Activated CD4-positive, alpha-beta memory T cell treated with anti-CD3 and anti-CD28 coated beads, Interleukin-2, amount 10 ng/mL, durations not matched to agents 7 days and 5 days (primary cell): ENCODE measurements around the gene TAF6. TPM values are rescaled to one million over a fixed set of nuclear protein-coding genes. Genes with fewer than 3 reads are reported as not detected.
"Not testable (repeated sequence)": the region's sequence is repeated elsewhere in the genome, so short reads cannot be mapped to it uniquely, and the experiment has no call there.

Experiments used
- CTCF ChIA-PET: fragments of 350-600 bp; sonication (Branson Sonifier 250); formaldehyde crosslinking; loops from one replicate; lab custom pipeline; 2021; ENCODE audit warnings: antibody characterized with exemption, inconsistent platforms; lab: Charles Lee
- POLR2A ChIA-PET: fragments of 350-600 bp; sonication (Branson Sonifier 250); formaldehyde crosslinking; loops from one replicate; lab custom pipeline; 2021; ENCODE audit warnings: antibody characterized with exemption; lab: Charles Lee
- DNase-seq: peaks from one replicate; pipeline ENCODE4 v3.0.0-alpha.2; 2020
- H3K27ac Mint-ChIP-seq: one replicate; pipeline ENCODE4 v1.8.0; 2021; ENCODE audit warnings: mild to moderate bottlenecking, mixed read lengths
- H3K27me3 Mint-ChIP-seq: one replicate; pipeline ENCODE4 v1.8.0; 2021; ENCODE audit warnings: mixed read lengths
- H3K36me3 Mint-ChIP-seq: one replicate; pipeline ENCODE4 v1.8.0; 2021; ENCODE audit warnings: low read depth, mixed read lengths
- H3K4me1 Mint-ChIP-seq: one replicate; pipeline ENCODE4 v1.8.0; 2021; ENCODE audit warnings: mixed read lengths
- H3K4me3 Mint-ChIP-seq: one replicate; pipeline ENCODE4 v1.8.0; 2021; ENCODE audit warnings: mild to moderate bottlenecking, mixed read lengths
- H3K9me3 Mint-ChIP-seq: one replicate; pipeline ENCODE4 v1.8.0; 2021; ENCODE audit warnings: mixed read lengths
- total RNA-seq, 2 experiments: library from RNA; stranded (reverse); gene quantifications; one replicate each; pipeline ENCODE4 v1.2.3, GENCODE V29; 2021

Gene TAF6
- total RNA-seq, 2 experiments from 2014 or later, result 54.6 to 56.5 TPM

- H3K27me3 Mint-ChIP-seq, result no peaks in the 10 kb centered on the region
- H3K27ac Mint-ChIP-seq, result peak overlapping the region; percentile 92
- ChIA-PET CTCF (interaction anchor here (0.6 to 1.8 kb wide), 14 partner anchors 8 to 72 kb away, joined by 3 to 11 read pairs (median 4); partner anchors contain the start of genes AP4M1, GPC2, MBLAC1 and STAG3), POLR2A (interaction anchor here (0.6 to 2.9 kb wide), 16 partner anchors 9 to 197 kb away, joined by 3 to 21 read pairs (median 5); partner anchors contain the start of genes AP4M1, GPC2, MBLAC1 and MCM7)
- H3K4me3 Mint-ChIP-seq, result peak overlapping the region; percentile 96
- peaks cover 25% of the 10 kb centered on the region for H3K36me3 Mint-ChIP-seq
- peaks cover 34% of the 10 kb centered on the region for H3K4me1 Mint-ChIP-seq
- no peaks in the 10 kb centered on the region for H3K9me3 Mint-ChIP-seq
- no peak for DNase-seq
Observed at GRCh38 chr7:100148225-100148558, 29.0 kb upstream of the TAF6 start.

- Mint-ChIP-seq H3K27ac (no peak overlapping the region), H3K4me3 (no peak overlapping the region), H3K36me3 (peaks cover 17% of the 10 kb centered on the region), H3K9me3 (no peaks in the 10 kb centered on the region), H3K4me1 (peaks cover 29% of the 10 kb centered on the region), H3K27me3 (no peaks in the 10 kb centered on the region)
- POLR2A ChIA-PET, result interaction anchor here (0.9 to 2.5 kb wide), 3 partner anchors 10 to 21 kb away, joined by 4 to 13 read pairs (median 4); partner anchors contain the start of gene MBLAC1
- no peak for DNase-seq
- CTCF ChIA-PET, result interaction anchor here (1.0 to 1.8 kb wide), 4 partner anchors 15 to 71 kb away, joined by 3 to 11 read pairs (median 4); no protein-coding TSS in a partner anchor
Observed at GRCh38 chr7:100147278-100147677, 28.1 kb upstream of the TAF6 start.

GRCh38 chr7:100146350-100146749 is 27.2 kb upstream of the TAF6 start:
- H3K27me3 Mint-ChIP-seq, H3K4me3 Mint-ChIP-seq, H3K27ac Mint-ChIP-seq, POLR2A ChIA-PET, H3K36me3 Mint-ChIP-seq, DNase-seq, H3K9me3 Mint-ChIP-seq: not testable (repeated sequence)
- CTCF ChIA-PET, result interaction anchor here (0.7 to 1.2 kb wide), 4 partner anchors 14 to 72 kb away, joined by 3 to 5 read pairs (median 4); no protein-coding TSS in a partner anchor
- H3K4me1 Mint-ChIP-seq, result peaks cover 25% of the 10 kb centered on the region

GRCh38 chr7:100142461-100142860 is 23.3 kb upstream of the TAF6 start:
- Mint-ChIP-seq H3K4me3 (no peak overlapping the region), H3K9me3 (no peaks in the 10 kb centered on the region), H3K27me3 (peaks cover 6% of the 10 kb centered on the region), H3K4me1 (peaks cover 22% of the 10 kb centered on the region), H3K36me3 (no peaks in the 10 kb centered on the region), H3K27ac (no peak overlapping the region)
- no peak for DNase-seq
- ChIA-PET POLR2A (interaction anchor here (1.0 to 1.3 kb wide), 2 partner anchors 10 to 15 kb away, joined by 3 to 4 read pairs; no protein-coding TSS in a partner anchor), CTCF (interaction anchor here (2.7 to 4.6 kb wide), 2 partner anchors 9 to 13 kb away, joined by 16 to 18 read pairs; no protein-coding TSS in a partner anchor)

GRCh38 chr7:100141555-100141949 is 22.4 kb upstream of the TAF6 start:
- POLR2A ChIA-PET, result interaction anchor here (1.1 to 1.4 kb wide), 3 partner anchors 9 to 16 kb away, joined by 3 read pairs; partner anchors contain the start of gene MBLAC1

GRCh38 chr7:100137851-100138760 is 18.9 kb upstream of the TAF6 start:
- ChIA-PET CTCF (interaction anchor here (1.0 to 1.2 kb wide), 2 partner anchors 80 to 207 kb away, joined by 3 to 4 read pairs; no protein-coding TSS in a partner anchor), POLR2A (interaction anchor here (0.7 to 1.7 kb wide), 4 partner anchors 12 to 83 kb away, joined by 3 to 5 read pairs (median 4); partner anchors contain the start of genes AP4M1, MBLAC1 and MCM7)
- Mint-ChIP-seq H3K4me3 (no peak overlapping the region), H3K27me3 (peaks cover 9% of the 10 kb centered on the region), H3K36me3 (no peaks in the 10 kb centered on the region), H3K27ac (no peak overlapping the region), H3K4me1 (peaks cover 22% of the 10 kb centered on the region), H3K9me3 (no peaks in the 10 kb centered on the region)
- no peak for DNase-seq

More at GRCh38 chr7:100141555-100141949, 22.4 kb upstream of the TAF6 start:
- no peaks in the 10 kb centered on the region for H3K36me3 Mint-ChIP-seq
- H3K9me3 Mint-ChIP-seq, result no peaks in the 10 kb centered on the region
- H3K27me3 Mint-ChIP-seq, result peaks cover 6% of the 10 kb centered on the region
- H3K4me3 Mint-ChIP-seq, result no peak overlapping the region
- H3K27ac Mint-ChIP-seq, result no peak overlapping the region
- peaks cover 22% of the 10 kb centered on the region for H3K4me1 Mint-ChIP-seq
- DNase-seq, result no peak
- CTCF ChIA-PET, result interaction anchor here (2.7 to 4.6 kb wide), 2 partner anchors 8 to 12 kb away, joined by 16 to 18 read pairs; no protein-coding TSS in a partner anchor

GRCh38 chr7:100132697-100133151 is 13.6 kb upstream of the TAF6 start:
- no peaks in the 10 kb centered on the region for H3K9me3 Mint-ChIP-seq
- DNase-seq, result peak; percentile 75
- ChIA-PET CTCF (interaction anchor here (0.7 to 5.2 kb wide), 38 partner anchors 9 to 290 kb away, joined by 3 to 64 read pairs (median 5); partner anchors contain the start of genes AP4M1, COPS6, GAL3ST4 and GPC2), POLR2A (interaction anchor here (0.7 to 2.7 kb wide), 10 partner anchors 8 to 296 kb away, joined by 3 to 13 read pairs (median 6); partner anchors contain the start of genes AP4M1, LAMTOR4, MCM7 and ZCWPW1)
- H3K4me1 Mint-ChIP-seq, result peaks cover 22% of the 10 kb centered on the region
- H3K4me3 Mint-ChIP-seq, result no peak overlapping the region
- H3K27ac Mint-ChIP-seq, result no peak overlapping the region
- H3K36me3 Mint-ChIP-seq, result no peaks in the 10 kb centered on the region
- H3K27me3 Mint-ChIP-seq, result peaks cover 3% of the 10 kb centered on the region

GRCh38 chr7:100132126-100132525 is 13.0 kb upstream of the TAF6 start:
- no peaks in the 10 kb centered on the region for H3K9me3 Mint-ChIP-seq
- peaks cover 20% of the 10 kb centered on the region for H3K4me1 Mint-ChIP-seq
- POLR2A ChIA-PET, result interaction anchor here (0.7 to 2.7 kb wide), 10 partner anchors 9 to 297 kb away, joined by 3 to 13 read pairs (median 6); partner anchors contain the start of genes AP4M1, LAMTOR4, MCM7 and ZCWPW1
- H3K27me3 Mint-ChIP-seq, result peaks cover 3% of the 10 kb centered on the region
- CTCF ChIA-PET, result interaction anchor here (0.6 to 5.2 kb wide), 30 partner anchors 10 to 644 kb away, joined by 3 to 64 read pairs (median 6); partner anchors contain the start of genes AP4M1, COPS6, GAL3ST4 and LAMTOR4
- DNase-seq, result no peak
- no peaks in the 10 kb centered on the region for H3K36me3 Mint-ChIP-seq
- H3K4me3 Mint-ChIP-seq, result no peak overlapping the region
- no peak overlapping the region for H3K27ac Mint-ChIP-seq

- peak; percentile 86 for DNase-seq
- CTCF ChIA-PET, result interaction anchor here (0.6 to 5.2 kb wide), 24 partner anchors 10 to 1087 kb away, joined by 3 to 64 read pairs (median 4); partner anchors contain the start of genes AP4M1, CNPY4, COPS6 and GPC2
- no peaks in the 10 kb centered on the region for H3K9me3 Mint-ChIP-seq
- POLR2A ChIA-PET, result interaction anchor here (3.7 kb wide), 1 partner anchor 30 kb away, joined by 32 read pairs; the partner anchor contains the start of genes AP4M1 and MCM7
- H3K36me3 Mint-ChIP-seq, result peaks cover 7% of the 10 kb centered on the region
- H3K27me3 Mint-ChIP-seq, result peaks cover 2% of the 10 kb centered on the region
- no peak overlapping the region for H3K27ac Mint-ChIP-seq
- H3K4me3 Mint-ChIP-seq, result peak overlapping the region; percentile 19
- H3K4me1 Mint-ChIP-seq, result peaks cover 22% of the 10 kb centered on the region
Observed at GRCh38 chr7:100130608-100131453, 11.7 kb upstream of the TAF6 start.

- ChIA-PET CTCF (interaction anchor here (1.0 to 5.2 kb wide), 15 partner anchors 10 to 306 kb away, joined by 3 to 64 read pairs (median 4); partner anchors contain the start of genes AP4M1, CNPY4, GPC2 and MCM7), POLR2A (interaction anchor here (2.5 to 3.7 kb wide), 2 partner anchors 10 to 29 kb away, joined by 10 to 32 read pairs; partner anchors contain the start of genes AP4M1 and MCM7)
- not testable (repeated sequence) for H3K4me3 Mint-ChIP-seq, H3K27me3 Mint-ChIP-seq, H3K9me3 Mint-ChIP-seq, H3K27ac Mint-ChIP-seq, DNase-seq
- H3K4me1 Mint-ChIP-seq, result peaks cover 27% of the 10 kb centered on the region
- peaks cover 10% of the 10 kb centered on the region for H3K36me3 Mint-ChIP-seq
Observed at GRCh38 chr7:100130220-100130607, 11.1 kb upstream of the TAF6 start.

- H3K4me3 Mint-ChIP-seq, result peak overlapping the region; percentile 100
- H3K27me3 Mint-ChIP-seq, result no peaks in the 10 kb centered on the region
- no peaks in the 10 kb centered on the region for H3K9me3 Mint-ChIP-seq
- peaks cover 39% of the 10 kb centered on the region for H3K4me1 Mint-ChIP-seq
- H3K27ac Mint-ChIP-seq, result peak overlapping the region; percentile 74
- CTCF ChIA-PET, result interaction anchor here (0.6 to 3.2 kb wide), 11 partner anchors 8 to 279 kb away, joined by 3 to 18 read pairs (median 3); partner anchors contain the start of genes CNPY4, MCM7 and TRIM4
- peaks cover 20% of the 10 kb centered on the region for H3K36me3 Mint-ChIP-seq
- DNase-seq, result no peak
- POLR2A ChIA-PET, result interaction anchor here (0.6 to 3.7 kb wide), 14 partner anchors 8 to 210 kb away, joined by 3 to 32 read pairs (median 4); partner anchors contain the start of genes AP4M1, LAMTOR4, MCM7 and PVRIG
Observed at GRCh38 chr7:100128637-100128963, 9.4 kb upstream of the TAF6 start.
